Measurements from ENCODE around the gene ATP2B1. TPM values are rescaled to one million over a fixed set of nuclear protein-coding genes. Genes with fewer than 3 reads are reported as not detected.

Gene ATP2B1
- polyA plus RNA-seq, 2 of the 4 experiments (the other 2 are of a cell fraction) = 52.7 to 132 TPM

GRCh38 chr12:89573051-89573810 lies 135.4 kb downstream of the ATP2B1 start:
- 94% methylated on average over 5 of the region's 5 CpGs for WGBS (ENCODE audit: missing lambda C conversion rate)
- peaks cover 26% of the 10 kb centered on the region for H3K4me1 ChIP-seq
- no peak overlapping the region for H3K4me3 ChIP-seq
- POLR2A ChIA-PET = no interaction called here
- H3K27ac ChIP-seq = peak overlapping the region in 1 of 2 experiments; percentile 42; a peak in 3 of 6 replicates
- no peak for ATAC-seq
- CTCF ChIA-PET = no interaction called here
- TF ChIP-seq TFCP2L1 (CRISPR knock-in tag; IDR thresholded peaks at IDR 0.05) (no peak), RCOR1 (IDR thresholded peaks at IDR 0.05; ENCODE audit: low read depth, low read length) (no peak), POLR2AphosphoS2 (conservative IDR thresholded peaks at IDR 0.05; ENCODE audit: low read length) (no peak)
- no peak for DNase-seq (ENCODE audit: low read depth in 1 of 2, low spot score in 1 of 2)
- H3K9me3 ChIP-seq = no peaks in the 10 kb centered on the region
- H3K4me2 ChIP-seq = no peak overlapping the region
- peak; percentile 18 for FAIRE-seq

- H3K4me1 ChIP-seq = peaks cover 26% of the 10 kb centered on the region
- ChIA-PET POLR2A (no interaction called here), CTCF (interaction anchor here (1.1 kb wide), 1 partner anchor 257 kb away, joined by 3 read pairs; no protein-coding TSS in a partner anchor)
- no peak overlapping the region for H3K27ac ChIP-seq
- 0 out of 6 replicates have a peak, but pooled peaks of 1 of the 2 experiments have one; percentile 17 for ATAC-seq
- 92% methylated on average over 4 of the region's 4 CpGs for WGBS (ENCODE audit: missing lambda C conversion rate)
- no peak for FAIRE-seq
- TF ChIP-seq HOXA7 (CRISPR knock-in tag; IDR thresholded peaks at IDR 0.05) (no peak), MAX (IDR thresholded peaks at IDR 0.05) (no peak), JUN (IDR thresholded peaks at IDR 0.05) (no peak), MYC (IDR thresholded peaks at IDR 0.05; ENCODE audit: borderline replicate concordance, low read length) (no peak), JUNB (IDR thresholded peaks at IDR 0.05) (no peak), EHMT2 (IDR thresholded peaks at IDR 0.05; ENCODE audit: low read depth) (no peak), REST (IDR thresholded peaks at IDR 0.05) (no peak), KDM5A (IDR thresholded peaks at IDR 0.05) (no peak), NR3C1 (IDR thresholded peaks at IDR 0.05) (no peak), ZNF302 (CRISPR knock-in tag; IDR thresholded peaks at IDR 0.05) (no peak), ZSCAN20 (CRISPR knock-in tag; IDR thresholded peaks at IDR 0.05) (no peak), POLR2AphosphoS2 (conservative IDR thresholded peaks at IDR 0.05; ENCODE audit: low read length) (no peak), CBX2 (IDR thresholded peaks at IDR 0.05; ENCODE audit: borderline replicate concordance, low read depth) (no peak), FOXS1 (CRISPR knock-in tag; IDR thresholded peaks at IDR 0.05) (no peak), GATA3 (IDR thresholded peaks at IDR 0.05; ENCODE audit: borderline replicate concordance) (no peak)
- no peaks in the 10 kb centered on the region for H3K9me3 ChIP-seq
- no peak overlapping the region for H3K4me3 ChIP-seq
- no peak for DNase-seq (ENCODE audit: low read depth in 1 of 2, low spot score in 1 of 2)
- H3K4me2 ChIP-seq = no peak overlapping the region
Measured at GRCh38 chr12:89571491-89572195, 137.0 kb downstream of the ATP2B1 start.

GRCh38 chr12:89568484-89568883 lies 140.2 kb downstream of the ATP2B1 start:
- WGBS (ENCODE audit: missing lambda C conversion rate) = 85% methylated on average over 5 of the region's 5 CpGs
- ChIA-PET POLR2A (no interaction called here), CTCF (no interaction called here)
- H3K9me3 ChIP-seq = no peaks in the 10 kb centered on the region
- H3K27ac ChIP-seq = no peak overlapping the region
- FAIRE-seq = no peak
- no peak overlapping the region for H3K4me2 ChIP-seq
- H3K4me3 ChIP-seq = no peak overlapping the region
- ATAC-seq = no peak
- DNase-seq (ENCODE audit: low read depth in 1 of 2, low spot score in 1 of 2) = no peak
- H3K4me1 ChIP-seq = no peaks in the 10 kb centered on the region
- TF ChIP-seq MAFK (IDR thresholded peaks at IDR 0.05; ENCODE audit: partially characterized antibody) (no peak), SMC3 (IDR thresholded peaks at IDR 0.05) (no peak), RCOR1 (IDR thresholded peaks at IDR 0.05; ENCODE audit: low read depth, low read length) (no peak), ATOH8 (CRISPR knock-in tag; IDR thresholded peaks at IDR 0.05; ENCODE audit: low read depth) (no peak), SREBF2 (IDR thresholded peaks at IDR 0.05) (no peak), BHLHE40 (IDR thresholded peaks at IDR 0.05; ENCODE audit: low read depth, low read length) (no peak), KDM1A (IDR thresholded peaks at IDR 0.05; ENCODE audit: low read depth) (no peak), BCL3 (IDR thresholded peaks at IDR 0.05) (no peak), PBX3 (IDR thresholded peaks at IDR 0.05) (no peak), HES2 (IDR thresholded peaks at IDR 0.05) (no peak), POLR2A (IDR thresholded peaks at IDR 0.05; ENCODE audit: low read length) (no peak), ESRRA (IDR thresholded peaks at IDR 0.05; ENCODE audit: borderline replicate concordance, low read length) (no peak), KDM5A (IDR thresholded peaks at IDR 0.05) (no peak)
